HS-5 (cell line): ENCODE measurements around the gene MYO15A.

ENCODE experiments used
- DNase-seq: peaks from one replicate; pipeline ENCODE4 v3.0.0-alpha.2; 2012; ENCODE audit warnings: low read depth

MYO15A gene

GRCh38 chr17:18224053-18224386 is 115.5 kb downstream of the MYO15A start:
- DNase-seq, result no peak

DNA sequence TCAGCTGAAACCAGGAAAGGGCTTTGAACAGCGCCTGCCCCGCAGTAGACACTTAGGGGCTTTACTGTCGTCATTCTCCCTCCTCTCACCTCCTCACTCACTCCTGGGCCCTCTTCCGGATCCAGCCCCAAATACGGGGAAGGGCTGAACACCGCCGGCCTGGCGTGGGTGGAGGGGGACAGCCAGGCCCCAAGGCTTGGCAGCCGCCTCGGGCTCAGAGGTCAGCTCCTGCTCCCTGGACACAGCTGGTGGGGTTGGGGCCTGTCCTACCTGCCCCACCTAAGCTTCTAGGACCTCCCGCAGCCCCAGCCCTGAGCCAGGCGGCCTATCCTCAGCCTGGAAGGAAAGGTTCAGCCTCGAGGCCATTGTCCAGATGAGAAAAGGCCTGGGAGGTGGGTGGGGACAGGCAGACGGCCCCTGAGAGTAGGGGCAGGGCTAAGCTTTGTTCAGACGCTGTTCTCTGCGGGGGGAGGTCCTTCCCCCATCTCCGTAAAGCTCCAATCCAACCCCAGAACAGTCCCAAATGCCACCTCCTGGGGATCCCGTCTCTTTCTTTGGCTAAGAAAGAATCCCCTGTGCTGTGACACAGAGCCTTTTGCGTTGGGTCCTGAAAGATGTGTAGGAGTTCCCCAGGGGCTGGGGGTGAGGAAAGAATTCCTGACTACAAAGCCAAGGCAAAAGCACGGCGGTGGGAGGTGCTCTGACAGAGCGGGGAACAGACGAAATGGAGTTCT is 116.0 kb downstream of the MYO15A start:
- no peak for DNase-seq

DNA sequence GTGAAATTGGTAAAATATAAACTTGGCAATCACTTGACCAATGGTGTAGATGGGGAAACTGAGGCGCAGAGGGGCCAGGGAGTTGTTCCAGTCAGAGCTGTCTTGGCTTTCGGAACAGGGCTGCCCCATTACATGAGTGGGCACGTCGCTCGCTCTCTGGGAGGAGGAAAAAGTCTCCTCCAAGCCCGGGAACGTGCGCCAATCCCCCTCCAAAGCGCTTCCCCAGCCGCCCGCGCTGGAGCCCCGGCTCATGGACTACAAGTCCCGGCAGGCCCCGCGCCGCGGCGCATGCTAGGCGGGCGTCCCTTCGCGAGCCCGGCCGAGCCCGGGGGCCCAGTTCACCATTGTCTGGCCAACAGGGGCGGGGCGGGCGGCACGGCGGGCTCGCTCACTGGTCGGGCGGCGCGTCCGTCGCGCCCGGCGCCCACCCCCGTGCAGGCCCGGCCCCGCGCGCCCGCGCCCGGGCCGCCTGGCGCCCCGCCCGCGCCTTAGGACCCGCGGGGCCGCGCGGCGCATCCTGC is 116.6 kb downstream of the MYO15A start, which contains the start of gene LLGL1:
TSS of gene LLGL1 (plus strand) at position 515 of the 521 bp plus-strand sequence. CDS start 48 bp downstream, outside the sequence.
- peak; percentile 55 for DNase-seq

DNA sequence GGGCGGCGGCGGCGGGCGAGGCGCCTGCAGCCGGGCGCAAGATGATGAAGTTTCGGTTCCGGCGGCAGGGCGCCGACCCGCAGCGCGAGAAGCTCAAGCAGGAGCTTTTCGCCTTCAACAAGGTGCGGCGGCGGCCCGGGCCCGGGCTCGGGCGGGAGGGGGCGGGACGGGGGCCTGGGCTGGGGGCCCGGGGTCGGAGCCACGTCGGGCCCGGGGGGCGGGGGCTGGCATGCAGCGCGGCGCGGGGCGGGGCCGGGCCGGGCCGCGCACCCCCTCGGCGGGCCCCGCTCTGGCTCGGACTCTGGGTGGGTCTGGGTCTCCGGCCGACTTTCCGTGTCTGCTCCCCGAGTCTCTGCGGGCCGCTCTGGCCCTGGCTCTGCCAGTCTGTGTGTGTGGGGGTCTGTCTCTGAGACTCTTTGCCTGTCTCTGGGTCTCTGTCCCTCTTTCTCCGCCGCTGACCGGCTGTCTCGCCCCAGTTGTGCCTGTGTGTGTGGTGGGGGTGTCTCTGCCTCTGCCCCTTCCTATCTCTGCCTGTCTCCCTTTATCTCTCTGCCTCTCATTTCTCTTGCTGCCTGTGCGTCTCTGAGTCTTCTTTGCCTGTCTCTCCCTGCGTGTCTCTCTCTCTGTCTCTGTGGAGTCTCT is 117.2 kb downstream of the MYO15A start:
- no peak for DNase-seq

- no peak for DNase-seq
Measured at GRCh38 chr17:18226284-18226945, 117.9 kb downstream of the MYO15A start.

GRCh38 chr17:18227635-18228034 is 119.1 kb downstream of the MYO15A start:
- no peak for DNase-seq

DNA sequence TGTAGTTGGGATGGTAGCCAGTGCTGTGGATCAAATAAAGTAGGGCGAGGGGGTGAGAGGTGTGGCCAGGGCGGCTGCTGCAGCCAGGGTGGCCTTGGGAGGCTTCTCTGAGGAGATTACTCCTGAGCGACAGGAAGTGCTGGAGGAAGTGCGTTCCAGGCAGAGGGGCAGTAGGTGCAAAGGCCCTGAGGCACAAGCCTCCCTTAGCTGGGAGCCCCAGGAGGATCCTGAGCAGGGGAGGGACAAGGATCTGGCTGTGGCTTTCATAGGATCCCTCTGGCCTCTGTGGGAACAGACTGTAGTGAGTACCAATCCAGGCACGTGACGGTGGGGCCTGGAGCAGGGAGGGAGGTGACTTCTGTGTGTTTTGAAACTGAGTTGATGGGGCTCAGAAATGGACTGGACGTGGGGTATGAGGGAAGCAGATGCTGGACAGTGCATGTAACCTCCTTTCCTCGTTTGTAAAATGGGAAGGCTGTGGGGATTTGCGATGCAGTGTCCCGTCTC is 119.7 kb downstream of the MYO15A start:
- DNase-seq, result no peak

DNA sequence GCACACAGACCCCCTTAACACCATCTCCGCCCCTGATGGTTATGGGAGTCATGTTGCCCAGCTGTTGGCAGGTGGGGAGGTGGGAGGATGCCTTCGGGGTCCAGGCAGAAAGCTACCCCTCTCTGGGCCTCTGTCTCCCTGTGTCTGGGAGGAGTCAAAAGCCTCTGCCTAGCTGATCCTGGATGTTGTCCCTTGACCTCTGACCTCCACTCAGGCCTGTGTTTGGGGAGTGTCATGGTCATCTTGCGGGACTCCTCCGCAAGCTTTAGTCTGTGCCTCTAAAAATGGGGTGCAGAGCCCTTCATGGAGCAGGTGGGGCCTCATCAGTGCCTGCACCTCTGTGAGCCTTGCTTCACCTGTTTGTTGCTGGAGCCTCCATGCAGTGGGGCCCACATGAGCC is 120.7 kb downstream of the MYO15A start:
- DNase-seq, result no peak
